GM12873 (cell line): ENCODE measurements around the gene COBL.

Source experiments
- CTCF ChIP-seq: IDR thresholded peaks from 2 replicates; pipeline ENCODE4 v1.5.1; 2012; ENCODE audit warnings: low read depth, mild to moderate bottlenecking, moderate library complexity, low read length, control low read depth; ENCODE audit not compliant: insufficient read depth; ENCODE audit errors: missing control alignments

The COBL gene

GRCh38 chr7:51140199-51141164 lies 176.1 kb downstream of the COBL start:
- TF ChIP-seq CTCF = no peak

GRCh38 chr7:51139796-51140195 lies 176.8 kb downstream of the COBL start:
- no peak for TF ChIP-seq CTCF

- TF ChIP-seq CTCF = no peak
These were observed 178.2 kb downstream of the COBL start for GRCh38 chr7:51138123-51139085.

- TF ChIP-seq CTCF = no peak
These were observed 181.0 kb downstream of the COBL start for GRCh38 chr7:51135576-51135975.

- TF ChIP-seq CTCF = no peak
These were observed 182.6 kb downstream of the COBL start for GRCh38 chr7:51134013-51134441.

- no peak for TF ChIP-seq CTCF
These were observed 183.9 kb downstream of the COBL start for GRCh38 chr7:51132661-51133060.
